ENCODE results near the gene NAGLU. TPM values are rescaled to one million over a fixed set of nuclear protein-coding genes. Genes with fewer than 3 reads are reported as not detected.

The NAGLU gene
- total and polyA plus RNA-seq, 2 of the 13 experiments (the other 11 are each of a cell fraction or from before 2014, with no cell fraction given): 28.2 to 40.1 TPM

- TF ChIP-seq ZBTB4 (CRISPR knock-in tag; IDR thresholded peaks at IDR 0.05; ENCODE audit: borderline replicate concordance) (peak; percentile 70), ZBTB7B (CRISPR knock-in tag; IDR thresholded peaks at IDR 0.05) (peak; percentile 67; the same call in 1 of the 2 replicates), HIC2 (CRISPR knock-in tag; IDR thresholded peaks at IDR 0.05; ENCODE audit: low read depth) (peak; percentile 21; the same call in 1 of the 2 replicates), TBX2 (CRISPR knock-in tag; IDR thresholded peaks at IDR 0.05; ENCODE audit: borderline replicate concordance) (peak; percentile 61), E2F2 (CRISPR knock-in tag; IDR thresholded peaks at IDR 0.05; ENCODE audit: borderline replicate concordance) (0 out of 2 replicates have a peak, but pooled peaks have one; percentile 3), NR0B2 (CRISPR knock-in tag; IDR thresholded peaks at IDR 0.05) (peak; percentile 24; the same call in 1 of the 2 replicates), MATR3 (CRISPR knock-in tag; IDR thresholded peaks at IDR 0.05) (no peak), FOXO1 (CRISPR knock-in tag; IDR thresholded peaks at IDR 0.05) (peak; percentile 87), ZNF563 (CRISPR knock-in tag; IDR thresholded peaks at IDR 0.05) (no peak), PHF8 (CRISPR knock-in tag; IDR thresholded peaks at IDR 0.05) (0 out of 2 replicates have a peak, but pooled peaks have one; percentile 29), MXD1 (CRISPR knock-in tag; IDR thresholded peaks at IDR 0.05) (no peak; the same call in 1 of the 2 replicates), NR2C2 (CRISPR knock-in tag; IDR thresholded peaks at IDR 0.05; ENCODE audit: borderline replicate concordance) (peak; percentile 87), CREM (IDR thresholded peaks at IDR 0.05) (peak; percentile 53; the same call in 1 of the 2 replicates), CREM (CRISPR knock-in tag; IDR thresholded peaks at IDR 0.05) (no peak), HMG20A (CRISPR knock-in tag; IDR thresholded peaks at IDR 0.05; ENCODE audit: borderline replicate concordance) (peak; percentile 40; the same call in 1 of the 2 replicates), TCF12 (IDR thresholded peaks at IDR 0.05) (no peak), TCF12 (CRISPR knock-in tag; IDR thresholded peaks at IDR 0.05) (0 out of 2 replicates have a peak, but pooled peaks have one; percentile 35), XBP1 (CRISPR knock-in tag; IDR thresholded peaks at IDR 0.05) (no peak)
- TF ChIP-seq, protein P1, sequence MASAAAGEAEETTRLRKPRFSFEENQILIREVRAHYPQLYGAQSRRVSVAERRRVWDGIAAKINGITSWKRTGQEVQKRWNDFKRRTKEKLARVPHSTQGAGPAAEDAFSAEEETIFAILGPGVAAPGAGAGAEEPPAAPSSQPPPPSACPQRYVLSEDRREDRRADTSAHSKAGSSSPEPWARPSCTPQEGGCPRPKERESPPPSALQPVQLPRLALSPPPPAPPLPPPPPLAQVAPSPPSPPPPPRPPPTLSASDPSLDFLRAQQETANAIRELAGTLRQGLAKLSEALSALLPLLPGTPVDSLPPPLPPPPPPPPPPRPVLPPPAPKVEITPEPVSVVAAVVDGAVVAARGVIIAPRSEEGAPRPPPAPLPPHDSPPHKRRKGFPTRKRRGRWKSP (CRISPR knock-in tag; IDR thresholded peaks at IDR 0.05): no peak
Measured at GRCh38 chr17:42564815-42565522, 28.9 kb downstream of the NAGLU start (continued).

Measured in HepG2 (cell line).